NCI-H2081 (cell line): ENCODE measurements around the gene CCDC18.
"Not testable (repeated sequence)": the region's sequence is repeated elsewhere in the genome, so short reads cannot be mapped to it uniquely, and the experiment has no call there.

ENCODE experiments used
- DNase-seq, 2 experiments: peaks; one replicate each; lab custom pipeline; 2025; lab: John Stamatoyannopoulos, UW

Gene CCDC18

DNA sequence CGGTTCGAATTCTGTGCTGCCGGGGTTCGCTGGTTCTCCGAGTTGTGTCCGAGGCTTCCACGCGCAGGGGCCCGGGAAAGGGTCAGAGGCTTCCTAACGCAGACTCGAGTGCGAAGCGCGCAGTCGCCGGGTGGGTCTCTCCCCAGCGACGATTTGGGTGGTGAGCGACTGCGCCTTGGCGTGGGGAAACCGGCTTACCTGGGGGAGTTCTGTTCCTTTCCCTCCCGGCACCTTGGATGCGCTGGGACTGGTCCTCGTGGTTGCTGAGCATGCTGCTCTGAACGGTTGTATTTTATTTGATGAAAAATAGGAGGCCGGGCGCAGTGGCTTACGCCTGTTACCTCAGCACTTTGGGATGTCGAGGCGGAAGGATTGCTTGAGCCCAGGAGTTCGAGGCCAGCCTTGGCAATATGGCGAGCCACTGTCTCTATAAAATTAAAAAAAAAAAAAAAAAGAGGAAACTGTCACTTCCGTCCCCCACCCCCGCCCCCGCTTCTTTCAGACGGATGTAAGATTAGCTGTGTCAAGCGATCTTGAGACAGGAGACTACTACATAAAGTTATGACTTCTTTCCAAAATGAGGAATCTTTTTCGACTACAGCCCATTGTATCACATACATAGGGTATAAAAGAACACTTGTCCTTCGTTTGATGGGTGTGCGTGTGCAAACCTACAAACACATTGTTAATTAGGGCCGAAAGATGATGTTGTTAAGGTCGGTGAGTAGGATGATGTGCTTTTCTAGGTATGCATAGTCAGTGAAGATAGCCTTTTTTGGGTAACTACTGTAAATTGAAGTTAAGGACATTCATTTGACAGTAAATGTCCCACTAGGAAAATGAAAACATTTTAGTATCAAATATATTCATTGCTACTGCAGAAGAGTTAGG lies at the start of gene CCDC18:
TSS of gene CCDC18 (plus strand) at position 2 of the 891 bp plus-strand sequence. CDS start 2,638 bp downstream, outside the sequence.
- peak; percentile 34 to 53 for DNase-seq

DNA sequence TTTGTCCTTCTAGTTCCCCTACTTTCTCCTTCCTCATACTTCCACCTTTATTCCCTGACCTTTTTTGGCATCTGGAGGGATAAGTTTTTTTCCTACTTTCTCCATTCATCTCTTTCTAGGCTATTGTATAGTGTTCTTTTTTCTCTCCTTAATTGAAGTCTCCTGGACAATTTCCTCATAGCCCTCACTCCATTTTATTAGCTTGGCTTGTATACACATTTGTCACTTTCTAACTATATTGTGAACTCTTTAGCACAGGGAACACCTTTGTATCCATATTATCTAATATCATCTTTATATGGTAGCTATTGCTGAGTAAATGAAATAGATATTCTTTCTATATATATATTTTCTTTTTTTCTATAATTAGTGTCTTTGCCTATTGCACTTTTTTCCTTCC lies 47.9 kb upstream of the CCDC18 start:
- no peak for DNase-seq

GRCh38 chr1:93136445-93136844 lies 44.1 kb upstream of the CCDC18 start:
- DNase-seq = no peak

DNA sequence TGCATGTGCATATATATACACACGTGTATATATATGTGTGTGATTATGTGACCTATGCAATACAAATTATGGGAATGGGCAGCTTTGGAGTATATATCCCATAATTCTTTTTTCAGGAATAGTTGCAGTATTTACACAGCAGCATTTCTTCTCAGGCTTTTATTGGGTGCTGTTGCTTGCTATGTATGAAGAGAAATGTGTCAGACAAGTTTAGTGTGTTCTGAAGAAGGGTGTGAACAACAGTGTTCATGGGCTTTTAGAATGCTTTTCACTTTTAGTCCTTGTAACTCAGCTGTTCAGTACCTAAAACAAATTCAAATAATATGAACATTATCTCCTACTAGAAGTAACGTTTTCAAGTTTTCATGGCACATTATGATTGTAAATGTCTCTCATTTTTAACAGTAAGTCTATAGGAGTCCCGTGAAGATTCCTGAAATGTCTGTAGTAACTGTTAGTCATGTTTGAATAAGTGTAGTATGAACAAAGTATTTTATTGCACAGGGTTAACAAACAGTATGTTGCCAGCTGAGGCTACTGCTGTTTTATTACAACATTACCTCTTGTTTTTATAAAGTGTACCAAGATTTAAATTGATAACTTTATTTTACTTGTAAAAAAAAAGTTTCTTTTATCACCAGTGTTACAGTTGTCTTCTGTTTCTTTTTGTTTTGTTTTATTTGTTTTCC lies 42.8 kb upstream of the CCDC18 start:
- no peak for DNase-seq

DNA sequence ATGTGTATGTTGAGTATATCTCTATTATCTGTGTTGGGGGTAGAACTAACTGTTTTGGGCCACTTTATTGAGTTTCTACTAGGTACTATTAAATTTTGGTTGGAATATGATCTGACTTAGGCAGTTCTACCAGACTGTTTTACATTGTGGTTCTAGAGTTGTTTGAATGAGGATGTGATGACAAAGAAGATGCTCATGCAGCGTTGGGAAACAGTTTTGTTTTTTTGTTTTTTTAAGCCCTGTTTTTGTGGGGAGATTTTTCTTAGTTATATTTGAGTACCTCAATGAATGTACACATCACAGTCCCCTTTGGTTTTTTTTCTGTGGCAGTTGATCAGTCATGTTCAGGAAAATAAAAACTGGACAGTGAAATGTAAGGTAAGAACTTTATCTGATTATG lies 40.4 kb upstream of the CCDC18 start:
- DNase-seq = no peak

DNA sequence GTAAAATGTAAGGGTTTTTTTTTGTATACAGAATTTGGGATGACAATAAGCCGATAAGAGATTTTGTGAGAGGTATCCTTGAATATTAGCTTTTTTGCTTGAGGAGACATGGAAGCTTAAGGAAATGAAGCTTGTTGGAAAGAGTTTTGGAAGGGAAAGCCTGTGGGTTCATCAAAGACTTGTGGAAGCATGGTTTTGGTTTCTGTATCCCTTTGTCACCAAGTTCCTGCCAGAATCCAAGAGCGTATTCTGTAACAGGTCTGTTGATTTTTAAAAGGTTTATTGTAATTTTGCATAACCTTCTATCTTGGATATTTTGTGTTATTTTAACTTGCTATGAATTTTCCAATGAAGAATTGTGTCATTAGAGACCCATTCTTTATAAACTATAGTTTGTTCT lies 38.4 kb upstream of the CCDC18 start:
- DNase-seq = no peak

GRCh38 chr1:93143136-93143535 lies 37.4 kb upstream of the CCDC18 start:
- no peak for DNase-seq

DNA sequence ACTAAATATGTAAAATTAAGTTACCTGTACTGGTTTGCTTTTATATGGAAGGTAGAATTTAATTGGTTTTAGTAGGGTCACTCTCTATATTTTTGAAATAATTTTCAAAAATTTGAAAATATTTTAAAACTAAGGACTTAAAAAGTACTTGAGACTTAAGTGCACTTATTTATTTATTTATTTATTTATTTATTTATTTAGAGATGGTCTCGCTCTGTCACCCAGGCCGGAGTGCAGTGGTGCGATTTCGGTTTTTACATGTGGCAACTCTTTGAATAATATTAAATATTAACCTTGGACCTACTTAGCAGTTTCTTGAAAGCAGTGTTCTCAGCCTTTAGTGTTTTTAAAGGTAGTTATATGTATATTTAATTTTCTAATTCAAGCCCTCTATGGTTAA lies 36.8 kb upstream of the CCDC18 start:
- no peak for DNase-seq

DNA sequence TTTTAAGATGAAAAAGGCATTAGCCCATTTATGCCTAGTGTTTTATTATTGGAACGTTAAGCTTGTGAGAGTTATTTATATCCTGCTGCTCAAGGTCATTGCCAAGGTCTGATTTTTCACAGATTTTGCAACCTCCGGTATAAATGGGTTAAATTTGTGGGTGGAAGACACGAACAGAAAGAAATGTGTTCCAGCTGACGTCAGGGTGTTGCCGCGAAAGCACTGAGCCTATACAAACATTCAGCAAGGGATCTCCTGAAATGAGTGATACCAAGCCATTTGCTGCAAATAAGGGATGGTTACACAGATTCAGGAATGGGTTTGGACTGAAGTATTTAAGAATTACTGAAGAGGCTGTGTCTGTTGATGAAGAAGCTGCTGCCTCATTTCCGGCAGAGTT lies 32.5 kb upstream of the CCDC18 start:
- no peak for DNase-seq

- no peak for DNase-seq
Measured at GRCh38 chr1:93150729-93151128, 29.8 kb upstream of the CCDC18 start.

DNA sequence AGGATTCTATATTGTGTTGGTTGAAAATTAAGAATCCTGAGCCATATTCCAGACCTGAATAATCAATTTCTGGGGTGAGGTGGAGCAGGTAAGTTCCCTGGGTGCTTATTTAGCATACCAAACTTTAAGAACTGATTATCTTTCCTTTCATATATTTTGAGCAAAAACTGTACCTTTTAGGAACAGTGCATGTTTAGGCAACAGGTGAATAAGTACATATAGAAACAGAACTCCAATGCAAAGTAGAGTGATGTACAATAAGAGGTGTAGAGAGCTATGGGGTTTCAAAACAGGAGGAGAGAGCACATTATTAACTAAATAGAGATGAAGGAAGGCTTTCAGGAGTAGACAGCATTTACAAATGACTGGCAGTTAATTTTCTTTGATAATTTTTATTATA lies 29.1 kb upstream of the CCDC18 start:
- no peak for DNase-seq

GRCh38 chr1:93152835-93153234 lies 27.7 kb upstream of the CCDC18 start:
- DNase-seq = no peak

DNA sequence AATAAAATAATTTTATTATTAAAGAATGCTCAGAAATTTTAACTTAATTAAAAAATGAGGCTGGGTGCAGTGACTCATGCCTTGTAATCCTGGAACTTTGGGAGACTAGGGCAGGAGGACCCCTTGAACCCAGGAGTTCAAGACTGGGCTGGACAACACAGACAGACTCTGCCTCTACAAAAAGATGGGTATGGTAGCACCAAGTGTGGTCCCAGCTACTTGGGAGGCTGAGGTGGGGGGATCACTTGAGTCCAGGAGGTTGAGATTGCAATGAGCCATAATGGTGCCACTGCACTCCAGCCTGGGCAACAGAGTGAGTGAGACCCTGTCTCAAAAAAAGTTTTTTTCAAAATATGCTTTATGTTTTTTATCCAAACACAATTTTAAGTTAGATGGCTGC lies 25.6 kb upstream of the CCDC18 start:
- DNase-seq = no peak

GRCh38 chr1:93155335-93155734 lies 25.2 kb upstream of the CCDC18 start:
- no peak for DNase-seq

GRCh38 chr1:93159337-93159736 lies 21.2 kb upstream of the CCDC18 start:
- DNase-seq = no peak

DNA sequence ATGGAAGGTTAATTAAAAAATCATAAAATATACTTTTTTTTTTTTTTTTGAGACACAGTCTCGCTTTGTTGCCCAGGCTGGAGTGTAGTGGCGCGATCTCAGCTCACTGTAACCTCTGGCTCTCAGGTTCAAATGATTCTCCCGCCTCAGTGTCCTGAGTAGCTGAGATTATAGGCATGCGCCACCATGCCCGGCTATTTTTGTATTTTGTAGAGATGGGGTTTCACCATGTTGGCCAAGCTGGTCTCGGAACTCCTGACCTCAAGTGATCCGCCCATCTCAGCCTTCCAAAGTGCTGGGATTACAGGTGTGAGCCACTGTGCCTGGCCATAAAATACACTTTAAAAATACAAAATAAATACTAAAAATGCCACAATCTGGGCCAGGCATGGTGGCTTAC lies 17.2 kb upstream of the CCDC18 start:
- DNase-seq = not testable (repeated sequence)

DNA sequence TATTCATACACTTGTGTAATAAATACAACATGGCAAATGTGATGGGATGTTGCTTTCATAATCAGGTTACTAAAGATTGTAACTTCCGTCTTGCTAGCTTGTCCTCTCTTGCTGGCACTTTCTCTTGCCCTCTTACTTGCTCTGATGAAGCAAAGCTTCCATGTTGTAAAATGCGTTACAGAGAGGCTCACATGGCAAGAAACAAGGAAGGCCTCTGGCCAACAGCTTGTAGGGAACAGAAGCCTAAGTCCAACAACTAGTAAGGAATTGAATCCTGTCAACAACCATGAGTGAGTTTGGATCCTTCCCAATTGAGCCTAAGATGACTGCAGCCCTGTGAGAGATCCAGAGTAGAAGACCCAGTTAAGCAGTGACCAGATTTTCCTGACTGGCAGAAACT lies 15.7 kb upstream of the CCDC18 start:
- DNase-seq = no peak

GRCh38 chr1:93165895-93166294 lies 14.6 kb upstream of the CCDC18 start:
- DNase-seq = not testable (repeated sequence)

DNA sequence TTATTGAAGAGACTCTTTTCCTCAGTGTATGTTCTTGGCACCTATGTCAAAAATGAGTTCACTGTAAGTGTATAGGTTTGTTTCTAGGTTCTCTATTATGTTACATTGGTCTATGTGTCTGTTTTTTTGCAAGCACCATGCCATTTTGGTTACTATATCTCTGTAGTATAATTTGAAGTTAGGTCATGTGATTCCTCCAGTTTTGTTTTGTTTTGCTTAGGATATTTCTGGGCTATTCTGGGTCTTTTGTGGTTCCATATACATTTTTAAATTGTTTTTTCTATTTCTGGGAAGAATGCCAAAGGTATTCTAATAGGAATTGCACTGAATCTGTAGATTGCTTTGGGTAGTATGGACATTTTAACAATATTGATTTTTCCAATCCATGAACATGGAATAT lies 13.5 kb upstream of the CCDC18 start:
- DNase-seq = no peak

DNA sequence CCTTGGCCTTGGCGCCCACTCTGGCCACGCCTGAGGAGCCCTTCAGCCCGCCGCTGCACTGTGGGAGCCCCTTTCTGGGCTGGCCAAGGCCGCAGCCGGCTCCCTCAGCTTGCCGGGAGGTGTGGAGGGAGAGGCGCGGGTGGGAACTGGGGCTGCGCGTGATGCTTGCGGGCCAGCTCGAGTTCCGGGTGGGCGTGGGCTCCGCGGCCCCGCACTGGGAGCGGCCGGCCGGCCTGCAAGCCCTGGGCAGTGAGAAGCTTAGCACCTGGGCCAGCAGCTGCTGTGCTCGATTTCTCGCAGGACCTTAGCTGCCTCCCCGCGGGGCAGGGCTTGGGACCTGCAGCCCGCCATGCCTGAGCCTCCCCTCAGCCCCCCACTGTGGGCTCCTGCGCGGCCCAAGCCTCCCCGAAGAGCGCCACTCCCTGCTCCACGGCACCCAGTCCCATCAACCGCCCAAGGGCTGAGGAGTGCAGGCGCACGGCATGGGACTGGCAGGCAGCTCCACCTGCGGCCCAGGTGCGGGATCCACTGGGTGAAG lies 10.3 kb upstream of the CCDC18 start:
- DNase-seq = not testable (repeated sequence)

DNA sequence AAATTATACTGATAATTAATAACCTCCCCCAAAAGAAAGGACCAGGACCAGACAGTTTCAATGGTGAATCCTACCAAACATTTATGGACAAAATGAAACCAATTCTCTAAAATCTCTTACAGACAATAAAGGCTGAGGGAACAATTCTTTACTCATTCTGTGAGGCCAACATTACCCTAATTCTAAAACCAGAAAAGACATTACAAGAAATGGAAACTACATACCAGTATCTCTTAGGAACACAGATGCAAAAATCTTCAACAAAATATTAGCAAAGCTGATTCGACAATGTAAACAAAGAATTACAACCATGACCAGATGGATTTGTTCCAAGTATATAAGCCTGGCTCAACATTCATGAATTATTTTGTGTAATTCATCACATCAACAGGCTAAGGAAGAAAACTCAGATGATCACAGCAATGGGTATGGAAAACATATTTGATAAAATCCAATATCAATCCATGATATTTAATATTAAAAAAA lies 8.9 kb upstream of the CCDC18 start:
- no peak for DNase-seq

DNA sequence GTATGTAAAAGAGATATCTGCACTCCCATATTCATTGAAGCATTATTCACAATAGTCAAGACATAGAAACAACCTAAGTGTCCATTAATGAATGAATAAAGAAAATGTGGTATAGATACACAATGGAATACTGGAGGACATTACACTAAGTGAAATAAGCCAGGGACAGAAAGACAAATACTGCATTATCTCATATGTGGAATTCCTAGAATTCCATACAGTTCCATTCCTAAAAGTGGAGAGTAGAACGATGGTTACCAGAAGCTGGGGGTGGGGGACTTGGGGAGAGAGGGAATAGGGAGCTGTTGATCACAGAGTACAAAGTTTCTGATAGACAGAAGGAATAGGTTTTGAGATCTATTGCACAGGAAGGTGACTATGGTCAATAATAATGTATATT lies 7.7 kb upstream of the CCDC18 start:
- DNase-seq = no peak

GRCh38 chr1:93174638-93175037 lies 5.9 kb upstream of the CCDC18 start:
- DNase-seq = not testable (repeated sequence)
